GM21447 (cell line): Measurements from ENCODE around the gene JAKMIP2.
"Not testable (repeated sequence)": the region's sequence is repeated elsewhere in the genome, so short reads cannot be mapped to it uniquely, and the experiment has no call there.

Experiments used
- ATAC-seq: cut with Tn5 transposase; IDR thresholded peaks from one replicate; pipeline ENCODE4 v1.9.1; 2021; ENCODE audit not compliant: unreplicated experiment

The JAKMIP2 gene

GRCh38 chr5:147561435-147561834 is 221.1 kb downstream of the JAKMIP2 start:
- no peak for ATAC-seq

- no peak for ATAC-seq
Measured at GRCh38 chr5:147560718-147561331, 221.7 kb downstream of the JAKMIP2 start.

DNA sequence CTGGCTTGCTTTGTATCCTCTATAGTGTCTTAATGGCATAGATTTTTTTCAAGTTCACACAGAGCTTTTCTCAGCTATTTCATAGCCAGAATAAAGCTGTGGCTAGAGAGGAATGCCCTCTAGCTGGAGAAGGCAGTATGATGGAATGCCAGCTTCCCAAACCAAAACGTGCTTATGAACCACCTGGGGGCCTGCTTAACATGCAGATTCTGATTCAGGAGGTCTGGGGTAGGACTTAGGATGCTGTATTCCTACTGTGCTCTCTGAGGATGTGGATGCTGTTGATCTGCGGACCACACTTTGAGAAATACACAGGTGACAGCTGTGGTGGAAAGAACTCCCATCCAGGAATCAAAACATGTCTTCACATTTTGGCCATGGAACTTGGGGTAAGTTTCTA is 222.8 kb downstream of the JAKMIP2 start:
- ATAC-seq: no peak

DNA sequence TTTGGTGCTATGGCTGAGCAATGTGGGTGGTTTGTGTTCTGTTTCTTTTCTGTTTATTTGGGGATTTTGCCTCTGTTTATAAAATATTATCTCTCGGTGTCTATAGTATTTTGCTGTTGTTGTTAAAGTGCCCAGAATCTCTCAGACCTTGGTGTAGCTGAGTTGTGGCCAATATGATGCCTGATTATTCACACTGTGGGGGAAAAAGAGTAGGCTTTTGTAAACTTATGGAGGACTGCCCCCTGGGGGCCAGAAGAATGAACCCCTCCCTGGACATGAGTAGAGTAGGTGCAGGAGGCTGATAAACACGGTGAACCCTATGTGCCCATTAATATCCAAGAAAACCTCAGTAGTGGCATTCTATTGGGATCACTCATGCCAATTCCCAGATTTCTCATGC is 223.7 kb downstream of the JAKMIP2 start:
- no peak for ATAC-seq

- no peak for ATAC-seq
Measured at GRCh38 chr5:147557876-147558745, 224.4 kb downstream of the JAKMIP2 start.

DNA sequence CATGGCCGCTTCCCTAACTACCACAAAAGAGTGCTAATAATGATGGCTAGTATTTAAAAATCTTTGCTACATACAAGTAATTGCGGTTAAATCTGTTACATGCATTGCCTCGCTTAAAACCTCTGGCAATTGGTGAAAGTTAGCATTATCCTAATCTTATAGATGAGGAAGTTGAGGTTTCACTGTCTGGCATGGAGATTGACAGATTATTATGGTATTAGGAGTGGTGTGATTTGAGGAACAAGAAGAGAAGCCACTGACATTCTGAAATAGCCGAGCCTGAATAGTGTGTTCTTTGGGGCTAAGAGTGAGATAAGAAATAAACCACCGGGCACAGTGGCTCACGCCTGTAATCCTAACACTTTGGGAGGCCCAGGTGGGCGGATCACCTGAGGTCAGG is 227.4 kb downstream of the JAKMIP2 start:
- ATAC-seq: no peak

GRCh38 chr5:147554261-147554817 is 228.2 kb downstream of the JAKMIP2 start:
- no peak for ATAC-seq

- not testable (repeated sequence) for ATAC-seq
Measured at GRCh38 chr5:147553817-147554216, 228.7 kb downstream of the JAKMIP2 start.

GRCh38 chr5:147552897-147553296 is 229.6 kb downstream of the JAKMIP2 start:
- ATAC-seq: no peak

DNA sequence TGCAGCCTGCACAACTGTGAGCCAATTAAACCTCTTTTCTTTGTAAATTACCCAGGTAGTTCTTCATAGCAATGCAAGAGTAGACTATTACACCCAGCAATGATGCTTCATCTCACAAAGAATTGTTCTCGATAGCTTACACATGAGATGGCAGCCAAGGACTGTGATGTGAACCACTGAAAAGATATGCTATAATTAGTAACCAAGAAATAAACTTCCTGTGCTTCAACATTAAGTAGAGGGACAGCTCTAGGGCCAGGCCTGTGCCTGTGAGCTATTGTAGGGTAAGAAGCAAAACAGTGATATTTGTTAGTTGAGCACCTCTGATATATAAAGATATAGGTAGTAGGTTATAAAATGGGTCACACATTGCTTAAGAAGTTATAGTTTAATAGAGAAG is 230.9 kb downstream of the JAKMIP2 start:
- no peak for ATAC-seq

DNA sequence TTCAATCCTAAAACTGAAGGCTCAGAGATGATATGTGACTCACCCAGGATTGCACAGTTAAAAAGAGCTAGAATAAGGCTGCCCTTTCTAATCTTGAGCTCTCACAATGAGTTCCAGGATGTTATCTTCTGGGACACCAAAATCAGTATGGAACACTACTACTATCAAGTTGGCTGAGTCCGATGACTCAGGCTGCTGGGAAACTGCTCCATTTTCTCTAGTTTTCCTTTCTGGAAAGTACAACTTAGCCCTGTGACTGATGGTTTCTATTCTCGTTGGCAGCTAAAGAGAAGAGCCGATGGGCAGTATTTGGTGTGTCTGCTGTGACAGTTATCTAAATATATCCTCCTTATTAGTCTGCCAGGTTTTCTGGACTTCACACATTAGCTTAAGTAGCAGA is 234.8 kb downstream of the JAKMIP2 start:
- no peak for ATAC-seq

DNA sequence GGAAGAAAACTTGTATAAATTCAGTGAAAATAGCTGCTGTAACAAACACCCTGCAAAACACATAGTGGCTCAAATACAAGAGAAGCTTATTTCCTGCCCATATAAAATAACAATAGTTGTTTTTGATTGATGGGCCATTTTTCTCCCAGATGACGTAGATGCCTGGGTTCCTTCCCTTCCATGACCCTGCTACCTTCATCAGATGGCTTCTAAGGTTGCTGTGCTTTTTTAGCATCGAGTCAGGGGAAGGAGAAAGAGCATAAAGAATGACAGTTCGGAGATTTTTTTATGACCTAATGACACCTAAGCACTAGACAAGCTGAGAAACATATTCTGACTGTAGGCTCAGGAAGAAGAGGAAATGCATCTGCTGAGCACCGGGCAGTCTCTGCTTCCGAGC is 238.0 kb downstream of the JAKMIP2 start:
- ATAC-seq: no peak

DNA sequence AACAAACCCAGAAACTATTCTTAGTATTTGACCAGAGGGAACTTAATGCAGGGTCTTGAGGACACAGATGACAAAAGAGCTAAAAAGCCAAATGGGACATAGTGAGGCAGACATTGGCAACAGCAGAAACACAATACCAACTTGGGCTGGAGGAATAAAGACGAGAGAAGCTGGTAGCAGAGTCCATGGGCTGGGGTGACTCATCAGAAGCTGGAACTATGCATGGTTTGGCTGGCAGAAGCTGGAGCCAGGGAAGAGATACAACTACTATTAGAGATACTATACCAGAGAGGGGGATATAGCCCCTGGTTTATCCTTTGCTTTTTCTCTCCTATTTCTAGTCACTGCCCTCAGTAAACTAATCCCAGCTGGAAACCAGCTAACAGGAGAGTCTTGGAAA is 243.5 kb downstream of the JAKMIP2 start:
- no peak for ATAC-seq

- ATAC-seq: no peak
Measured at GRCh38 chr5:147538236-147538635, 244.3 kb downstream of the JAKMIP2 start.
